HCT116 (cell line): ENCODE data around the gene CAPN2. TPM values are rescaled to one million over a fixed set of nuclear protein-coding genes. Genes with fewer than 3 reads are reported as not detected.

ENCODE experiments used
- ATAC-seq: fragments of 200-7000 bp; cut with Tn5 transposase; 2 replicates; pipeline ENCODE4 v1.9.1; 2020; ENCODE audit warnings: mild to moderate bottlenecking, moderate library complexity
- BruUV-seq: library from RNA; stranded (reverse); fragments of 400-500 nt; replicated peaks from 2 replicates; lab custom pipeline; 2021; lab: Mats Ljungman, UMichigan
- CTCF ChIA-PET: fragments of 300-600 bp; sonication (Branson Sonifier 250); formaldehyde crosslinking; loops from one replicate; lab custom pipeline; 2021; ENCODE audit warnings: antibody characterized with exemption; lab: Charles Lee
- POLR2A ChIA-PET: fragments of 300-600, 350-600 bp; sonication (Branson Sonifier 250); formaldehyde crosslinking; loops from one replicate; lab custom pipeline; 2021; ENCODE audit warnings: antibody characterized with exemption; lab: Charles Lee
- RAD21 ChIA-PET, 2 experiments: fragments of 300-600 bp; sonication (Branson Sonifier 250); formaldehyde crosslinking; loops; one replicate each; lab custom pipeline; 2023; ENCODE audit warnings: low total read pairs in 2 of 2; ENCODE audit not compliant: uncharacterized antibody in 2 of 2, unreplicated experiment in 2 of 2, low non-redundant PET in 1 of 2; lab: Charles Lee
- DNase-seq: peaks from one replicate; pipeline ENCODE4 v3.0.0-alpha.2; 2010; ENCODE audit warnings: low read depth, low spot score
- H2AFZ ChIP-seq: fragments of 200-600 bp; shearing (Covaris generic), sonication (generic); 2 replicates; pipeline ENCODE4 v1.6.1; 2017; ENCODE audit warnings: low read depth, mixed run types, mixed read lengths, antibody characterized with exemption, low read length; ENCODE audit not compliant: poor library complexity, severe bottlenecking
- H3K27ac ChIP-seq: 2 replicates; pipeline ENCODE4 v1.5.1; 2012; ENCODE audit warnings: low read depth, low read length
- H3K27me3 ChIP-seq: fragments of 200-600 bp; sonication (generic); 2 replicates; pipeline ENCODE4 v1.6.1; 2016; ENCODE audit warnings: mixed run types, low read length, mixed read lengths; ENCODE audit not compliant: insufficient read depth
- H3K36me3 ChIP-seq, 2 experiments: fragments of 200-500 bp in 1 of 2; fragments of 200-600 bp in 1 of 2; sonication (Bioruptor generic) in 1 of 2; sonication (generic) in 1 of 2; 2 replicates each; pipeline versions ENCODE4 v1.5.1 to v1.6.1; 2014 to 2016; ENCODE audit warnings: low read length in 2 of 2, inconsistent platforms in 1 of 2, mixed read lengths in 1 of 2, mixed run types in 1 of 2; ENCODE audit not compliant: insufficient read depth in 2 of 2, control insufficient read depth in 1 of 2
- H3K4me1 ChIP-seq, 2 experiments: fragments of 200-600 bp in 1 of 2; sonication (generic) in 1 of 2; 2 replicates each; pipeline versions ENCODE4 v1.5.1 to v1.6.1; 2012 to 2017; ENCODE audit warnings: low read length in 2 of 2, inconsistent platforms in 1 of 2, mild to moderate bottlenecking in 1 of 2, mixed read lengths in 1 of 2, mixed run types in 1 of 2, moderate library complexity in 1 of 2; ENCODE audit not compliant: insufficient read depth in 2 of 2, control insufficient read depth in 1 of 2
- H3K4me2 ChIP-seq: fragments of 200-600 bp; sonication (generic); 2 replicates; pipeline ENCODE4 v1.6.1; 2017; ENCODE audit warnings: mixed run types, low read length, mixed read lengths
- H3K4me3 ChIP-seq, 2 experiments: fragments of 200-600 bp in 1 of 2; sonication (generic) in 1 of 2; replicated peaks in 1 of 2; 2 replicates each; pipeline ENCODE4 v1.5.1; 2011 to 2016; ENCODE audit warnings: low read length in 2 of 2, control low read depth in 1 of 2, low read depth in 1 of 2, mild to moderate bottlenecking in 1 of 2, mixed read lengths in 1 of 2, mixed run types in 1 of 2
- H3K79me2 ChIP-seq: fragments of 200-600 bp; sonication (generic); 2 replicates; pipeline ENCODE4 v1.6.1; 2017; ENCODE audit warnings: mild to moderate bottlenecking, mixed run types, low read length, moderate library complexity, mixed read lengths; ENCODE audit not compliant: insufficient read depth
- H3K9ac ChIP-seq: fragments of 200-600 bp; sonication (generic); 2 replicates; pipeline ENCODE4 v1.6.1; 2016; ENCODE audit warnings: low read length, mixed read lengths
- H3K9me2 ChIP-seq: fragments of 200-600 bp; sonication (generic), shearing (Covaris generic); 2 replicates; pipeline ENCODE4 v1.6.1; 2017; ENCODE audit warnings: mixed run types, mild to moderate bottlenecking, moderate library complexity; ENCODE audit not compliant: insufficient read depth
- H3K9me3 ChIP-seq, 2 experiments: fragments of 200-500 bp in 1 of 2; fragments of 200-600 bp in 1 of 2; sonication (Bioruptor generic) in 1 of 2; sonication (generic) in 1 of 2; 2 replicates each; pipeline ENCODE4 v1.6.1; 2014 to 2017; ENCODE audit warnings: low read length in 2 of 2, mixed read lengths in 2 of 2, inconsistent platforms in 1 of 2, low read depth in 1 of 2, mild to moderate bottlenecking in 1 of 2, mixed run types in 1 of 2, moderate library complexity in 1 of 2; ENCODE audit not compliant: control insufficient read depth in 1 of 2, insufficient read depth in 1 of 2
- H4K20me1 ChIP-seq: fragments of 200-600 bp; sonication (generic), shearing (Covaris generic); 2 replicates; pipeline ENCODE4 v1.6.1; 2017; ENCODE audit warnings: mixed run types, mild to moderate bottlenecking, moderate library complexity; ENCODE audit not compliant: insufficient read depth
- CBX3 ChIP-seq: IDR thresholded peaks from 2 replicates; pipeline ENCODE4 v1.6.1; 2012; ENCODE audit warnings: low read depth
- CEBPB ChIP-seq: IDR thresholded peaks from 2 replicates; pipeline ENCODE4 v1.6.1; 2012; ENCODE audit warnings: low read depth
- EGR1 ChIP-seq: IDR thresholded peaks from 2 replicates; pipeline ENCODE4 v1.6.1; 2012; ENCODE audit warnings: low read depth
- ELF1 ChIP-seq: IDR thresholded peaks from 2 replicates; pipeline ENCODE4 v1.6.1; 2012; ENCODE audit warnings: low read depth, borderline replicate concordance
- EZH2 ChIP-seq: fragments of 200-600 bp; sonication (generic); IDR thresholded peaks from 2 replicates; pipeline ENCODE4 v1.6.1; 2017; ENCODE audit warnings: antibody characterized with exemption, mixed run types
- FOSL1 ChIP-seq: IDR thresholded peaks from 2 replicates; pipeline ENCODE4 v1.6.1; 2012; ENCODE audit warnings: low read depth
- JUND ChIP-seq: IDR thresholded peaks from 2 replicates; pipeline ENCODE4 v1.6.1; 2012
- POLR2A ChIP-seq: IDR thresholded peaks from 2 replicates; pipeline ENCODE4 v1.7.0; 2011; ENCODE audit warnings: borderline replicate concordance; ENCODE audit not compliant: insufficient read depth, insufficient read length; ENCODE audit errors: extremely low read depth
- POLR2AphosphoS5 ChIP-seq: IDR thresholded peaks from 2 replicates; pipeline ENCODE4 v1.6.1; 2011; ENCODE audit warnings: mild to moderate bottlenecking, low read depth, low read length, moderate library complexity
- SIN3A ChIP-seq: IDR thresholded peaks from 2 replicates; pipeline ENCODE4 v1.6.1; 2012; ENCODE audit warnings: low read depth
- SP1 ChIP-seq: IDR thresholded peaks from 2 replicates; pipeline ENCODE4 v1.6.1; 2012; ENCODE audit warnings: low read depth
- SRF ChIP-seq: IDR thresholded peaks from 2 replicates; pipeline ENCODE4 v1.6.1; 2012; ENCODE audit warnings: low read depth
- intact Hi-C: fragments of 100-400 bp; cut with micrococcal nuclease; formaldehyde crosslinking; loops from 2 replicates; pipeline ENCODE4 v1.10.0; 2022
- total RNA-seq: library from RNA; stranded (reverse); gene quantifications from one replicate; pipeline ENCODE4 v1.2.1, GENCODE V29; 2021; ENCODE audit not compliant: unreplicated experiment
- TF ChIP-seq, protein P1 (sequence below), 3 experiments: fragments of 200-600 bp in 1 of 3; sonication (generic) in 1 of 3; IDR thresholded peaks in 2 of 3; conservative IDR thresholded peaks in 1 of 3; 2 replicates each; pipeline ENCODE4 v1.5.1; 2012 to 2017; ENCODE audit warnings: low read depth in 2 of 3, low read length in 2 of 3, antibody characterized with exemption in 1 of 3, borderline replicate concordance in 1 of 3, control low read depth in 1 of 3, mild to moderate bottlenecking in 1 of 3, mixed read lengths in 1 of 3, mixed run types in 1 of 3, moderate library complexity in 1 of 3; ENCODE audit not compliant: insufficient read depth in 1 of 3
- TF ChIP-seq, protein P2 (sequence below): IDR thresholded peaks from 2 replicates; pipeline ENCODE4 v1.6.1; 2011; ENCODE audit warnings: mild to moderate bottlenecking, low read length, moderate library complexity; ENCODE audit not compliant: insufficient replicate concordance; ENCODE audit errors: extremely low read depth
- TF ChIP-seq, protein P3 (sequence below): IDR thresholded peaks from 2 replicates; pipeline ENCODE4 v1.6.1; 2012; ENCODE audit warnings: low read depth

The CAPN2 gene
- total RNA-seq, 1 experiment from 2014 or later = 173 TPM

DNA sequence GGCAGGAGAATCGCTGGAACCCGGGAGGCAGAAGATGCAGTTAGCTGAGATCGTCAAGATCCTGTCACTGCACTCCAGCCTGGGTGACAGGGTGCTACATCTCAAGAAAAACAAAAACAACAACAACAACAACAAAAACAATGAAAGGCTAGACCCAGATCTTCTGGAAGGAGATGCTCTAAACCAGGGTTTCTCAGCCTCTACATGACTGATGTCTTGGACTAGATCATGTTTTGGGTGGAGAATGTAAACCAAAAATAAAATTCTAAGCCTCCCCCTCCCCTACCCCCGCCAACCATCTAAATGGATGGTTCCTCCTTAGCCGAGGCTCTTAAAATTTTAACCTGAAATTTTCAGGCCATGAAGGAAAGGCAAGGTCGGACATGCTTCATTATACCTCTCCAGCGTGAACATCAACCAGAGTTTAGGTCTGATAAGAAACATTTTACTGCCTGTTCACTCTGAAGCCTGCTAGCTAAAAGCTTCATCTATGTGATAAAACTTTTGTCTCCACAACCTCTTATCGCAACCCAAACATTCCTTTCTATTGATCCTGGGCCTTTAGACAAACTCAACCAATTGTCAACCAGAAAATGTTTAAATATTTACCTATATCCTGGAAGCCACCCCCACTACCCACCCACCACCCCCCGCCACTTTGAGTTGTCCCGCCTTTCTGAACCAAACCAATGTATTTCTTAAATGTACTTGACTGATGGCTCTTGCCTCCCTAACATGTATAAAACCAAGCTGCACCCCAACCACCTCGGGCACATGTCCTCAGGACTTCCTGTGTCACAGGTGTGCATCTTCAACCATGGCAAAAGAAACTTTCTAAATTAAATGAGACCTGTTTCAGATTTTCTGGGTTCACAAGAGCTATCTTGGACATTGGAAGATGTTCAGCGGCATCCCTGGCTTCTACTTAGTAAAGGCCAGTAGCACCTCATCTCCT, 1.9 kb upstream of the CAPN2 start:
- Histone ChIP-seq H2AFZ (no peak overlapping the region), H3K9me2 (no peaks in the 10 kb centered on the region), H3K9ac (peak overlapping the region; percentile 95), H3K27ac (no peak overlapping the region; the same call in 1 of the 2 replicates), H3K27me3 (no peaks in the 10 kb centered on the region), H3K4me2 (peak overlapping the region; percentile 83), H3K36me3 (no peaks in the 10 kb centered on the region; a peak in 1 of 4 replicates), H3K79me2 (peaks cover 37% of the 10 kb centered on the region), H3K4me3 (no peak overlapping the region), H3K4me1 (peaks cover 59 to 87% of the 10 kb centered on the region in 2 experiments), H4K20me1 (no peaks in the 10 kb centered on the region), H3K9me3 (no peaks in the 10 kb centered on the region)
- BruUV-seq = no TSS peak
- ChIA-PET POLR2A (interaction anchor here (0.8 to 1.2 kb wide), 3 partner anchors 9 to 12 kb away, joined by 3 to 7 read pairs (median 4); no protein-coding TSS in a partner anchor), RAD21 (interaction anchor here in 1 of 2 experiments (0.6 kb wide), 1 partner anchor 644 kb away, joined by 4 read pairs; no protein-coding TSS in a partner anchor), CTCF (interaction anchor here (1.3 to 2.2 kb wide), 2 partner anchors 9 to 39 kb away, joined by 3 to 7 read pairs; no protein-coding TSS in a partner anchor)
- ATAC-seq (no peak), DNase-seq (no peak)
- no peak for TF ChIP-seq SRF
- no peak for TF ChIP-seq JUND
- no peak for TF ChIP-seq SIN3A
- TF ChIP-seq, protein P1, sequence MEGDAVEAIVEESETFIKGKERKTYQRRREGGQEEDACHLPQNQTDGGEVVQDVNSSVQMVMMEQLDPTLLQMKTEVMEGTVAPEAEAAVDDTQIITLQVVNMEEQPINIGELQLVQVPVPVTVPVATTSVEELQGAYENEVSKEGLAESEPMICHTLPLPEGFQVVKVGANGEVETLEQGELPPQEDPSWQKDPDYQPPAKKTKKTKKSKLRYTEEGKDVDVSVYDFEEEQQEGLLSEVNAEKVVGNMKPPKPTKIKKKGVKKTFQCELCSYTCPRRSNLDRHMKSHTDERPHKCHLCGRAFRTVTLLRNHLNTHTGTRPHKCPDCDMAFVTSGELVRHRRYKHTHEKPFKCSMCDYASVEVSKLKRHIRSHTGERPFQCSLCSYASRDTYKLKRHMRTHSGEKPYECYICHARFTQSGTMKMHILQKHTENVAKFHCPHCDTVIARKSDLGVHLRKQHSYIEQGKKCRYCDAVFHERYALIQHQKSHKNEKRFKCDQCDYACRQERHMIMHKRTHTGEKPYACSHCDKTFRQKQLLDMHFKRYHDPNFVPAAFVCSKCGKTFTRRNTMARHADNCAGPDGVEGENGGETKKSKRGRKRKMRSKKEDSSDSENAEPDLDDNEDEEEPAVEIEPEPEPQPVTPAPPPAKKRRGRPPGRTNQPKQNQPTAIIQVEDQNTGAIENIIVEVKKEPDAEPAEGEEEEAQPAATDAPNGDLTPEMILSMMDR (IDR thresholded peaks at IDR 0.05 in 2 of 3, conservative IDR thresholded peaks at IDR 0.05 in 1 of 3; ENCODE audit: borderline replicate concordance in 1 of 3, insufficient read depth in 1 of 3, low read depth in 2 of 3, low read length in 2 of 3) = no peak
- no peak for TF ChIP-seq FOSL1
- TF ChIP-seq ELF1 = no peak
- TF ChIP-seq, protein P2, sequence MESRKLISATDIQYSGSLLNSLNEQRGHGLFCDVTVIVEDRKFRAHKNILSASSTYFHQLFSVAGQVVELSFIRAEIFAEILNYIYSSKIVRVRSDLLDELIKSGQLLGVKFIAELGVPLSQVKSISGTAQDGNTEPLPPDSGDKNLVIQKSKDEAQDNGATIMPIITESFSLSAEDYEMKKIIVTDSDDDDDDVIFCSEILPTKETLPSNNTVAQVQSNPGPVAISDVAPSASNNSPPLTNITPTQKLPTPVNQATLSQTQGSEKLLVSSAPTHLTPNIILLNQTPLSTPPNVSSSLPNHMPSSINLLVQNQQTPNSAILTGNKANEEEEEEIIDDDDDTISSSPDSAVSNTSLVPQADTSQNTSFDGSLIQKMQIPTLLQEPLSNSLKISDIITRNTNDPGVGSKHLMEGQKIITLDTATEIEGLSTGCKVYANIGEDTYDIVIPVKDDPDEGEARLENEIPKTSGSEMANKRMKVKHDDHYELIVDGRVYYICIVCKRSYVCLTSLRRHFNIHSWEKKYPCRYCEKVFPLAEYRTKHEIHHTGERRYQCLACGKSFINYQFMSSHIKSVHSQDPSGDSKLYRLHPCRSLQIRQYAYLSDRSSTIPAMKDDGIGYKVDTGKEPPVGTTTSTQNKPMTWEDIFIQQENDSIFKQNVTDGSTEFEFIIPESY = no peak
- TF ChIP-seq, protein P3, sequence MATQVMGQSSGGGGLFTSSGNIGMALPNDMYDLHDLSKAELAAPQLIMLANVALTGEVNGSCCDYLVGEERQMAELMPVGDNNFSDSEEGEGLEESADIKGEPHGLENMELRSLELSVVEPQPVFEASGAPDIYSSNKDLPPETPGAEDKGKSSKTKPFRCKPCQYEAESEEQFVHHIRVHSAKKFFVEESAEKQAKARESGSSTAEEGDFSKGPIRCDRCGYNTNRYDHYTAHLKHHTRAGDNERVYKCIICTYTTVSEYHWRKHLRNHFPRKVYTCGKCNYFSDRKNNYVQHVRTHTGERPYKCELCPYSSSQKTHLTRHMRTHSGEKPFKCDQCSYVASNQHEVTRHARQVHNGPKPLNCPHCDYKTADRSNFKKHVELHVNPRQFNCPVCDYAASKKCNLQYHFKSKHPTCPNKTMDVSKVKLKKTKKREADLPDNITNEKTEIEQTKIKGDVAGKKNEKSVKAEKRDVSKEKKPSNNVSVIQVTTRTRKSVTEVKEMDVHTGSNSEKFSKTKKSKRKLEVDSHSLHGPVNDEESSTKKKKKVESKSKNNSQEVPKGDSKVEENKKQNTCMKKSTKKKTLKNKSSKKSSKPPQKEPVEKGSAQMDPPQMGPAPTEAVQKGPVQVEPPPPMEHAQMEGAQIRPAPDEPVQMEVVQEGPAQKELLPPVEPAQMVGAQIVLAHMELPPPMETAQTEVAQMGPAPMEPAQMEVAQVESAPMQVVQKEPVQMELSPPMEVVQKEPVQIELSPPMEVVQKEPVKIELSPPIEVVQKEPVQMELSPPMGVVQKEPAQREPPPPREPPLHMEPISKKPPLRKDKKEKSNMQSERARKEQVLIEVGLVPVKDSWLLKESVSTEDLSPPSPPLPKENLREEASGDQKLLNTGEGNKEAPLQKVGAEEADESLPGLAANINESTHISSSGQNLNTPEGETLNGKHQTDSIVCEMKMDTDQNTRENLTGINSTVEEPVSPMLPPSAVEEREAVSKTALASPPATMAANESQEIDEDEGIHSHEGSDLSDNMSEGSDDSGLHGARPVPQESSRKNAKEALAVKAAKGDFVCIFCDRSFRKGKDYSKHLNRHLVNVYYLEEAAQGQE = no peak
- TF ChIP-seq EGR1 = no peak
- no peak for TF ChIP-seq POLR2A
- no peak for TF ChIP-seq CBX3
- TF ChIP-seq CEBPB = no peak
- TF ChIP-seq SP1 = no peak
- no peak for TF ChIP-seq POLR2AphosphoS5
- no peak for TF ChIP-seq EZH2
- intact Hi-C loops = no loop called here
